Measurements from ENCODE around the gene C1QTNF6.

- TF ChIP-seq CTCF (conservative IDR thresholded peaks at IDR 0.05 in 1 of 2, IDR thresholded peaks at IDR 0.05 in 1 of 2; ENCODE audit: extremely low read depth in 1 of 2, insufficient read depth in 1 of 2, low read depth in 1 of 2, low read length in 2 of 2) (no peak), EZH2 (IDR thresholded peaks at IDR 0.05; ENCODE audit: borderline replicate concordance, low read length) (no peak)
Measured at GRCh38 chr22:37141971-37142370, 46.1 kb downstream of the C1QTNF6 start.
